SW 1271 (cell line): Measurements from ENCODE around the gene KMT5C.

Experiments used
- DNase-seq, 2 experiments: peaks; one replicate each; lab custom pipeline; 2025; lab: John Stamatoyannopoulos, UW

Gene KMT5C

DNA sequence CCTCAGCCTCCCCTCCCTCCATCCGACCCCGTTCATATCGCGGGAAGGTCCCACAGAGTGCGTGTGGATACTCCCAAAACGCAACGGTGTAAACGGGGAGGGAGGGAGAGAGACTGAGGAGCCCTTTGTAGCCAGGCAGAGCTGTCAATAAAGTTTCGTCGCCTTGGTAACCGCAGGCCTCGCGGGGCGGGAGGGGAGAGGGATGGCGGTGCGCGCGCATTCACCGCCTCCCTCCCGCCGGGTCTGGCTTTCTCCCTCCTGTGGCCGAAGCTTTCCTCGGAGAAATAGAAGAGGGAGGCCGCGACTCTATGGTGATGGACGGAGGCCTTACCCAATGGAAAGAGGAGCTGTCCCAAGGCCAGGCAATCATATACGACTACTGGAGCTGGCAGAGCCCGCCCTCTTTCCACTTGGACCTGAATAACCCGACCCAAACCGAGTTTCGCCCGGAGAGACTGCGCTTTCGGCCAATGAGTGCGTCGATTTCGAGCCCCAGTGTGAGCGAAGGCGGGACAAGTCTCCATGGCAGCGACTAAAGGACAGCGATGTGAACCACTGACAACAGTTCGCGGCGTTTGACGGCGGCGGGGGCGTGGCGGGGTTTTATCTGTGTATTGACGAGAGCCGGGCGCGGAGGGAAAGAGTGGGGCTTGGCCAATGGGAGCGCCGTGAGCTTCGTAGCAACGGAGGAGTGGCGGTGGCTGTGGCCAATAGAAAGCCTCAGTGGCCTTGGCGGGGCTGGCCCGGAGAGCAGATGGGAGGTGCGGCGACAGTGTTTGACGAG is at the start of gene KMT5C:
Gene KMT5C (plus strand): TSS at position 772 of the 784 bp plus-strand sequence. CDS start 2,061 bp downstream, outside the sequence.
- DNase-seq, result peak; percentile 98 to 100

DNA sequence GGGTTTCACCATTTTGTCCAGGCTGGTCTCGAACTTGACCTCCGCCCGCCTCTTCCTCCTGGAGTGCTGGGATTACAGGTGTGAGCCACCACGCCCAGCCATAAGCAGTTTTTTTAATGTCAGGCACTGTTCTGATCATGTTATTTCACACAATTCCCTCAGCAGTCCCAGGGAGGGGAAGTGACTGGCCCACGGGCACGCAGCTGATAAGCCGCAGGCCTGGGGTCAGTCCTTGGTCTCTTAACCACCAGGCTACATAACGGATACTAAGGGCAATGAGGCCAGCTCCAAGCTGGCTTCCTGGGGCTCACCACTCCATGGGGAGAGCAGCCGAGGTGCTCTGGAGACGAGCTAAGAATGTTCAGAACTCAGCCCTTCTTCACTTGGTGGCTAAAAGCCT is 42.4 kb upstream of the KMT5C start:
- DNase-seq, result no peak

DNA sequence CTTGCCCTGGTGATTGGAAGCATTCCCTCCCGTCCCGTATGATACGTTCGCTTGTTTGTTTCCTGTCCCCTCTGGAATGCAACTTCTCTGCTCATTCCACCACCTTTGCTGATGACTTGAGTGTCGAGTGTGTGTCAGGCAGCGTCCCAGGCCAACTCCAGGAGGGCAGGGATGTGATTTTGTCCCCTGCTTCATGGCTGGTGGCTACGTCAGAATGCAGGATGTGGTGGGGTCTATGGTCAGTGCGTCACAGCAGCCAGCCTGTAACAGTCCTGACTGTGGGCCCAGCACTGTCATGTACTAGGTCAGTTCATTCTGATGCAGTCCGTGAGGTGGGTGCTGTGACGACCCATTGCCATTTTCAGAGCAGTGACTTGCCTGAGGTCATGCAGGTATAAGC is 39.7 kb upstream of the KMT5C start:
- DNase-seq, result no peak

DNA sequence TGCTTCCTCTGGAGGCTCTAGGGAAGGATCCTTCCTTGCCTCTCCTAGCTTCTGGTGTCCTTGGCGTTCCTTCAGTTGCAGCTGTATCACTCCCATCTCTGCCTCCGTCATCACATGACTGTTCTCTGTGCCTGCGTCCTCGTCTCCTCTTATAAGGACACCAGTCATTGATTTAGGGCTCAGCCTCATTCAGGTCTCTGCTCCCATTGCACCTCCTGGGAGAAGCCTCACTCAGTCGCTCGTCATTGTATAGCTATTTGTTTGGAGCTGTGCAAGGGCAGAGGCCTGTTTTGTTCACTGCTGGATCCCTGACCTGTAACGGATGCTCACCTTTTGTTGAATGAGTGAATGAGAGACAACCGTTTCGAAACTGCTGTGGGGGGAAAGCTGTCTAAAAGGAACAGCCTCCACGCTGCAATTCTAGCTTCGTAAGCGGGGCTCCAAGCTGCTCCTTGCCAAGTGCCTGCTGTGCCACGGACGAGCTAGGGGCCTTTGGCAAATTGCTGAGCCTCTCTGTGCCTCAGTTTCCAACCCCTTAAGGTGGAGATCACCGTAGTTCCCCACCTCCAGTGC is 38.7 kb upstream of the KMT5C start:
- no peak for DNase-seq

DNA sequence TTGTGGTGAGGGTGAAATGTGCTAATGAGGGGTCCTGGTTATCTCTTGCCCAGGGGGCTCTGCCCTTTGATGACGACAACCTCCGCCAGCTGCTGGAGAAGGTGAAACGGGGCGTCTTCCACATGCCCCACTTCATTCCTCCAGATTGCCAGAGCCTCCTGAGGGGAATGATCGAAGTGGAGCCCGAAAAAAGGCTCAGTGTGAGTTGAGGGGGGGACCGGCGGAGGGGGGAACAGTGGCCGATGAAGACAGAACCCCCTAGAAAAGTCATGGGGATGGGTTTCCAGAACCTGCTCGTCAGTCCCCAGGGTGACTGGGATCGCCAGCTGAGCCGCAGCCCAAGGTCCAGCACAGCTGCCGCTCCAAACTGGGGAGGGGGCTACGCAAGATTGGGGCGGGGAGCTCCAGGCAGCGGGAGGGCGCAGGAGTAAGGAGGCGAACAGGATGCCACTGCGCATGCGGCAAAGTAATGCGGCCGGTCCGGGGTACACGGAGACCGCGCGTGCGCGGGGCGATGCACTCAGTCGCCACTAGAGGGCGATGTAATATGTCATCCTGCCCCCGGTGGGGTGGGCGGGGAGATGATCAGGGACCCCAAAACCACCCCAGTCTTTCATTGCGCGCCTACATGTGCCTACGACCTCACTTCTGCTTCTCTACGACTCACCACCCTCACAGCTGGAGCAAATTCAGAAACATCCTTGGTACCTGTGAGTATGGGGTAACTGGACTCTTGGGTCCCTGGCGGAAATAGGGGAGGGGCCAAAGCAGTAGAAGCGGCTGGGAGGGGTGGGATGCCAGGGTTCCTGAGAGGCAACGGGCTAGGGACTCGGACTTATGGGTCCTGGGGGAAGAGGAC is 38.0 kb upstream of the KMT5C start:
- DNase-seq, result peak in 1 of 2 experiments; percentile 60

DNA sequence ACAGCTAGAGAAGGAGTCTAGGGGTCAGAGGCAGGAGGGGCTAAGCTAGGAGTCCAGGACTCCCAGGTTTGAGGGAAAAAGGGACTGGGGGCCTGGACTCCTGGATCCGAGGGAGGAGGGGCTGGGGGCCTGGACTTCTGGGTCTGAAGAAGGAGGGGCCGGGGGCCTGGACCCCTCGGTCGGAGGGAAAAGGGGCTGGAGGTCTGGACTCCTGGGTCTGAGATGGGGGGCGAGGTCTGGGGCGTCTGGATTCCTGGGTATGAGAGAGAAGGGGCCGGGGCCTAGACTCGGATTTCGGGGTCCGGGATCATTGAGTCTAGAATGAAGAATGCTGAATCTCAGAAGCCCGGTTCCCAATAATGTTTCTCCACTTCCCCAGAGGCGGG is 37.4 kb upstream of the KMT5C start:
- DNase-seq, result no peak

DNA sequence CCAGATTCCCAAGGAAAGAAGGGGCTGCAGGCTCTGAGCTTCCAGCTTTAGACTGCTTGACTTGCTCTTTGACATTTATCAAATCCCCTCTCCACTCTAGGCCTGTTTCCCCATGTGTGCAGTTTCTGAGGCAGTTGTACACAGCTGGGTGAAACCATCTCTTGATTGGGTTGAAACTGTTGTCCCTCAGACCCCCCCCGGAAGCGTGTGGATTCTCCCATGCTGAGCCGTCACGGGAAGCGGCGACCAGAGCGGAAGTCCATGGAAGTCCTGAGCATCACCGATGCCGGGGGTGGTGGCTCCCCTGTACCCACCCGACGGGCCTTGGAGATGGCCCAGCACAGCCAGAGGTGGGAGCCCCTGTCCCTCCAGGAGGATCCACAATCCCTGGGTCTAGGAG is 36.2 kb upstream of the KMT5C start:
- DNase-seq, result no peak

DNA sequence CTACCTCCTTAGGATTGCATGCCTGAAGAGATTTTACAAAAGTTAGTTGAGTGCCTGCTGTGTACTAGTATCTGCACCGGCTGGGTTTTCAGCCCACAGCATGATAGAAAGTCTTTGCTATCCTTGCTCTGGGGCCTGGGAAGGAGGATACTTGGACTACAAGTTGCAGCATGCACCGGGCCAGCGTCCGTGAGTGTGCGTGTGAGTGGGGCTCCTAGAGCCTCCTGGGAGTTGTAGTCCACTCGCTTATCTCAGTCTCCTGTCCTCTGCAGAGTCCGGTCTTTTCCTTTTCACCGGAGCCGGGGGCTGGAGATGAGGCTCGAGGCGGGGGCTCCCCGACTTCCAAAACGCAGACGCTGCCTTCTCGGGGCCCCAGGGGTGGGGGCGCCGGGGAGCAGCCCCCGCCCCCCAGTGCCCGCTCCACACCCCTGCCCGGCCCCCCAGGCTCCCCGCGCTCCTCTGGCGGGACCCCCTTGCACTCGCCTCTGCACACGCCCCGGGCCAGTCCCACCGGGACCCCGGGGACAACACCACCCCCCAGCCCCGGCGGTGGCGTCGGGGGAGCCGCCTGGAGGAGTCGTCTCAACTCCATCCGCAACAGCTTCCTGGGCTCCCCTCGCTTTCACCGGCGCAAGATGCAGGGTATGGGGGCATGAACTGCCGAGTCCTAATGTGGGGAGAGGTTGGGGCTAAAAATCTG is 35.2 kb upstream of the KMT5C start:
- DNase-seq, result peak in 1 of 2 experiments; percentile 34

DNA sequence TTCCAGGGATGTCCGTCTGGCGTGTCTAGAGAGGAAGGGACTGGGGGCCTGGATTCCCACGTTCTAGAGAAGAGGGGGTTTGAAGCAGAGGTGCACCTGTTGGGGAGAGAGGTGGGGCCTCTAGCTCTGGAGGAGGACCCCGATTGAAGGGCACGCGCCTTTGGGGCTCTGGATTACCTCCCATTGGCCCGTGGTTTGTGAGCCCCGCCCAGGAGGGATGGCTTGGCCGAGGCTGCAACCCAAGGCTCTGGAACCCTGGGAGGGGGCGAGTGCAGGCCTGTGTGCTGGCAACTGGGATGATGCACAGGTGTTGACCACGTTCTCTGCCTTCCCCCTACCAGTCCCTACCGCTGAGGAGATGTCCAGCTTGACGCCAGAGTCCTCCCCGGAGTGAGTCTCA is 34.7 kb upstream of the KMT5C start:
- DNase-seq, result no peak

DNA sequence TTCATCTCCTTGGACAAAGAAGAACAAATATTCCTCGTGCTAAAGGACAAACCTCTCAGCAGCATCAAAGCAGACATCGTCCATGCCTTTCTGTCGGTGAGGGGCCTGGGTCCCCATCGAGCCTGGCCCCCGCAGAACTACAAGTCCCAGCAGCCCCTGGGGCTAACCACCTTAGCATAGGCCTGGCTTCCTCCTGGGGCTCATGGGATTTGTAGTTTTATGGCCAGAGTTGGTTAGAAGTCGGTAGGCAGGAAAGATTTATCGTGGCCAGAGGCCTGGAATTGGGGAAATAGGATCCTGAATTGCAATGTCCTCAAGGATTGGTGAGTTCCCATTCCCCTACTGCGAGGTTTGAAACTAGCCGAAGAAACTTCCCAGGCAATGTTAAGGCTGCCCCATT is 34.2 kb upstream of the KMT5C start:
- DNase-seq, result peak in 1 of 2 experiments; percentile 7

DNA sequence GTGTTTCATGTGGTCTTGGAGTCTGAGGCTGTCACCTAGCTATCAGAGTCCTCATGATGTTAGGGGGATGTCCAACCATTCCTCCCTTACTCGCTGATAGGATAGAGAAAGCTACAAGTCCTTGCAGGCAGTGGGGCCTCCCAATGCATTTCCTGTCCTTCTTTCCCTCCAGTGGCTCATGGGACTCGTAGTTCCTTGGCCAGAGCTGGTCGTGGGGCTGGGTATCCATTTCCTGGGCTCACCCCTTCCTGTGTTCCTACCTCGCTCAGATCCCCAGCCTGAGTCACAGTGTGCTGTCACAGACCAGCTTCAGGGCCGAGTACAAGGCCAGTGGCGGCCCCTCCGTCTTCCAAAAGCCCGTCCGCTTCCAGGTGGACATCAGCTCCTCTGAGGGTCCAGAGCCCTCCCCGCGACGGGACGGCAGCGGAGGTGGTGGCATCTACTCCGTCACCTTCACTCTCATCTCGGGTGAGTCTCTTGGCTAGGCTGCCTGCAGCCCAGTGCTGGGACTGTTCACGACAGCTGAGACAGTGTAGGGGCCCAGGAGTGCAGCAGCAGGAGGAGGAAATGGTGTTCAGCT is 33.6 kb upstream of the KMT5C start:
- no peak for DNase-seq

DNA sequence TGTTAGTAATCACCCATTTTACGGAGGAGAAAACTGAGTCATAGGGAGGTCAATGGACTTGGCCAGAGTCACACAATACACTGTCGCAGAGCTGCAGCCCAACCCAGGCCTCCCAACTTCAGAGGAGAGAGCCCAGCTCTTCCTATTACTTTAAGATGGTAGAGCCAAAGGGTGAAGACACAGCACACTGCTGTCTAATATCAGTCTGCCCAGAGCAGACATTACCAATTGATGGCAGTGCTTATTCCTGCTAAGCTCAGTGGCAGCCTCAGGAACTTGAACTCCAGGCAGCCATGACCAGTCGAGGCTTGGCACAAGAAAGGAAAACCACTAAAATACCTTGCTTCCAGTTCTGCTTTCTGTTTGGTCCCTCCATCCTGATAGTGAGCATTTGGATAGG is 33.0 kb upstream of the KMT5C start:
- DNase-seq, result no peak

DNA sequence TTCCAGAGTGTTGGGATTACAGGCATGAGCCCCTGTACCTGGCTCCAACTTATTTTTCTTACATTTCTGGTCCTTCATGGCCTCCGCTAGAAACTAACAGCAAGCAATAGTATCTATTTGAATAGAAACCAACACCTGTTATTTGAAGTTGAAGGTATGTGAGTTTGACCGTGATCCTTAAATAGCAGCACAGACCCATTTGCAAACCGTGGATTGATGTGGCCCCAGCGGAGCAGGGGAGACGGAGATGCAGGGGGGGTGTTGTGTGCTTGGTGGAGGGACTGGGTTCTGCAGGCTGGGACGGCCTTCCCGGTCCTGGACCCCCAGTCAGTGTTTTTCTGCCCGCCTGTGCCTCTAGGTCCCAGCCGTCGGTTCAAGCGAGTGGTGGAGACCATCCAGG is 31.4 kb upstream of the KMT5C start:
- no peak for DNase-seq

DNA sequence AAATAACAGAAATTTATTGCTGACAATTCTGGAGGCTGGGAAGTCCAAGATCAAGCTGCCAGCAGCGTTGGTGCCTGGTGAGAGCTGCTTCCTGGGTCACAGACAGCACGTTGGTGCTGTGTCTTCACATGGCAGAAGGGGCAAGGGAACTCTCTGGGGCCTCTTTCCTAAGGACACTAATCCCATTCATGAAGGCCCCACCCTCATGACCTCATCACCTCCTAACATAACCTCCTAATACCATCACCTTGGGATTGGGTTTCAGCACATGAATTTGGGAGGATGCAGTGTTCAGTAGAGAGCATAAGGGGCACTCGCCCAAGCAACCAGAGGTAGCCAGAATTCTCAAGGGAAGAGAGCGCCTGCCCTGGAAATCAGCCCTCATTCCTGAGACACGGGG is 30.2 kb upstream of the KMT5C start:
- no peak for DNase-seq

DNA sequence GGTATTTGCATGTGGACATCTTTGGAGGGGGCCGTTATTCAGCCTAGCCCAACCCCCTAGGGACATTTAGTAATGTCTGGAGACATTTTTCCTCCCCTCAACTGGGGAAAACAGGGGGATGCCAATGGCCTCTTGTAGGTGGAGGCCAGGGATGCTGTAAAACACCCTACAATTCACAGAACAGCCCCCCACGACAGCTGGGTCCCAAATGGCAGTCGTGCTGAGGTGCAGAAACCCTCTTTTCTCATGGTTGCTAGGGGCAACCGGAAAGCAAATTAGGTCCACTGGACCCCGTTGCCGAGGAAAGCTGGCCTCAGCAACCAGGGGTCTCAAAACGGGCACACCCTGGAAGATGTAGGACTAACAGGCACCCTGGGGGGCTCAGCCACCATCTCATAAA is 29.2 kb upstream of the KMT5C start:
- DNase-seq, result no peak

DNA sequence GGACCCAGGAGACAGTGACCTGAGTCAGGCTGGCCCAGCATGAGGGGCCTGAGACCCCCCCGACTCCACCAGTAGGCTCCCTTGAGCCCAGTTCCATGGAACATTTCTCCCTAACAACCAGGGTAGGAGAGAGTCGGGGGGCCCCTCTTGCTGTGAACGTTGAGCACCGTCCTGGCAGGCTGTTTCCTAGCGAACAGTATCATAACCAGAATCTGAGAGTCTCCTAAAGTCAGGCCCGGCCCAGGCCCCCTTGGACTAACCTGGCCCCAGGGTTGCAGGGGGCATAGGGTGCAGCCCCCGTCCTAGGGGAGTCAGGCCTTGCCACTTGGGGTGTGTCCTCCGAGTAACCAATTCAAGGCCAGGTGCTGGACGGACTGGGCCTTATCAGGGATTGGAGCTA is 28.3 kb upstream of the KMT5C start:
- DNase-seq, result no peak

DNA sequence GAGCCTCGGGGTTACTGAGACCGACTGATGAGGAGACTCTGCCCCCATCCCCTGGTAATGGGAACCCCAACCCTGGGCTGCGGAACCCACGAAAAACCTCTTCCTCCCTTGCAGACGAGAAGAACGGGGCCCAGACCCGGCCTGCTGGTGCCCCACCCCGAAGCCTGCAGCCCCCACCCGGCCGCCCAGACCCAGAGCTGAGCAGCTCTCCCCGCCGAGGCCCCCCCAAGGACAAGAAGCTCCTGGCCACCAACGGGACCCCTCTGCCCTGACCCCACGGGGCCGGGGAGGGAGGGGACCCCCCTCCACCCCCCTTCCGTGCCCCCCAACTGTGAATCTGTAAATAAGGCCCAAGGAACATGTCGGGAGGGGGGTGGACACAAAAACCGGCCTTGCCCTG is 27.9 kb upstream of the KMT5C start:
- no peak for DNase-seq

DNA sequence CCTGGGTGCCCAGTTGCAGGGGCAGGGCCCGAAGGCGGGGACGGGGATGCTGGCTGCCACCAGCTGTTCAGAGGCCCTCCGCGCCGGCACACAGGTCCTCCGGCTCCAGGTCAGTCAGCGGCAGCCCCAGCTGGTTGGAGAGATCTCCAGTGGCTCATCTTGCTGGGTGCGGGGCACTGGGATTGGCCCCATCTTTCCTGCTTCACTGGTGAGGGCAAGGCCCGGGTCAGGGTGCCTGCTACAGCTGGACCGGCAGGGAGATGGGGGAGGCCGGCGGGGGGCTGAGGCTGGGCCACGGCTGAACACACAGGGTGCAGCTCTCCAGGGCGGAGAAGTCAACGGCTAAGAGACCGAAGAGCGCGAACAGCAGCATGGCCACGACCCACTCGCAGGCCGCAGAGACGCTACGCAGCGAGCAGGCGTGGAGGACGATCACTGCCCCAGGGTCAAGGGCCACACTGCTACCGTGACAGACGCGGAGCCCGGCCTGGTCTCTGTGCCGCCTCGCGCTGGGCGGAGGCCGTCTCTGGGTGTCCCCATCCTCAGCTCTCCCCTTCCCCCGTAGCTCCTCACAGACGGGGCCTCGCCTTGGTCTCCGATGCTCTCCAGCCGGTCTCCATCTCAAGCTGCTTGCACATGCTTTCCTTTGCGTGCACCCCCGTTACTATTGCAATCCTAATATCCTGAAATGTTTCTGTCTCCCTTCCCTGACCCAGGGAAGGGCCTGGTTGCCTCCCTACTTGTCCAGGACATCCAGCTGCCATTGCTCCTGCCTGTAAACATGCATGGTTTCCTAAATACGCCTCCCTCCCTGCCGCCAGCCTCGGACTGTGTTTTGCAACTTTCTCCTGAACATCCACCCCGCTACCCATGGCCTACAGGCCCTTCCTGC is 26.8 kb upstream of the KMT5C start:
- DNase-seq, result no peak

DNA sequence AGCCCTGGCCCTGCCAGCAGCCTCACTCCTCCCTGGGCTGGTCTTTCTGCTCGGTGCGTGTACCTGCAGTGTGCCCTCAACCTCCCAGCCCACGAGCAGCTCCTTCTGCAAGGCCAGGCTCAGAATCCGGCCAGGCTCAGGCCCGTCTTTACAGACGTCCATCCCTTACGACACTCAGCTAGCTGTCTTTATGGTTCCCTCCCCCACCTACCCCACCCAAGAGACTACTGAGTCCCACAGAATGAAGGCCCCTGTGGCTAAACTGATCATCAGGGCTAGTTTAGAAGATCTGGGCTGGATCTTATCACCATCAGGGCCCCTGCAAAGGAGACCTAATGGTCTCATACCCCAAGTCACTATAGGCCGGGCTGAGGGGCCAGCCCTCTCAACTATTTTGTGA is 25.3 kb upstream of the KMT5C start:
- no peak for DNase-seq

DNA sequence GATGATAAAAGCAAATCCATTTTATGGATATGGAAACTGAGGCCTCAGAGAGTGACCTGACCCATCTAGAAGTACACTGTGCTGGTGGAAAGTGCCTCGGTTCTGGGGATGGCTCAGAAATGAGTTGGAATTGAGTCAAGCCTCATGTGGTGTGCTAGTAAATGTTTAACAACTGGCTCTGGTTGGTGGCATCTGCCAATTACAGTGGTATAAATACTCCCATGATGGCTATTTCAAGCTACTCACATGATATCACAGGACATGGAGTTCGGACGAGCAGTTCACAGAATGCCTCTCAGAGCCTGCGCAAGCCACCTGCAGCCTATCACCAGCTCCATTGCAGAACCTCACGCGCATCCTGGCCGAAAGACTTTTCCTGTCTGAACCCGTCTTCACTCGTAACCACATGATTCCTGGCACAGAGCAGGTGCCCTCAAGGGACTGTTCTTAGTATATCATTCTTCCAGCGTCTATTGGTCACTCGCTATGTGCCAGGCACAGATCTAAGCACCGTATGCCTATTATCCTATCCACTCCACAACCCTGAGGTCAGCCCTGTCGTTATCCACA is 23.6 kb upstream of the KMT5C start:
- no peak for DNase-seq

DNA sequence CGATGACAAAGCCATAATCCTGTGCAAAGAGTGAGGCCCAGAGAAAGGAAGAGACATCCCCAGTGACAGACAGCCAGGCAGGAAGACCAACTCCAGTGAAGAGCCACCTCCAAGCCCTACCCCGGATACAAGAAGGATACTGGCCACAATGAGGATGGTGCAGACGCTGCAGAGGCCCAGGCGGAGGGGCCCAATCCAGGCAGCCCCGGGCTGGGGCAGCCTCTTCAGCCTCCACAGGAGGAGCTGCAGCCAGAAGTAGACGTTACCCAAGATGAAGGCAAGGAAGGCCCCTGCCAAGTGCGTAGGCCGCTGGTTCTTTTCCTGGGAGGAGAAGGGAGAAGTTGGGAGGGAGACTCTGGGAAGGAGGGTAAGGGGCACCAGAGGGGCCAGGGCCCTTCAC is 23.0 kb upstream of the KMT5C start:
- DNase-seq, result no peak
